KOPT-K1 (cell line): ENCODE results near the gene KREMEN2.
A peak's percentile ranks its signal among the peaks of the same experiment; 100 is the strongest.

Source experiments
- H3K27ac ChIP-seq: fragments of 200-600 bp; sonication (generic); 2 replicates; pipeline ENCODE4 v1.5.1; 2016; ENCODE audit warnings: antibody characterized with exemption, mild to moderate bottlenecking, low read depth, low read length; ENCODE audit not compliant: poor library complexity, severe bottlenecking
- H3K36me3 ChIP-seq: fragments of 200-600 bp; sonication (generic); 2 replicates; pipeline ENCODE4 v1.5.1; 2017; ENCODE audit warnings: antibody characterized with exemption, mild to moderate bottlenecking, low read length, moderate library complexity; ENCODE audit not compliant: insufficient read depth
- H3K9me3 ChIP-seq: fragments of 200-600 bp; sonication (generic); 2 replicates; pipeline ENCODE4 v1.5.1; 2017; ENCODE audit warnings: antibody characterized with exemption, low read length, mild to moderate bottlenecking; ENCODE audit not compliant: insufficient read depth, poor library complexity, severe bottlenecking

The KREMEN2 gene

DNA sequence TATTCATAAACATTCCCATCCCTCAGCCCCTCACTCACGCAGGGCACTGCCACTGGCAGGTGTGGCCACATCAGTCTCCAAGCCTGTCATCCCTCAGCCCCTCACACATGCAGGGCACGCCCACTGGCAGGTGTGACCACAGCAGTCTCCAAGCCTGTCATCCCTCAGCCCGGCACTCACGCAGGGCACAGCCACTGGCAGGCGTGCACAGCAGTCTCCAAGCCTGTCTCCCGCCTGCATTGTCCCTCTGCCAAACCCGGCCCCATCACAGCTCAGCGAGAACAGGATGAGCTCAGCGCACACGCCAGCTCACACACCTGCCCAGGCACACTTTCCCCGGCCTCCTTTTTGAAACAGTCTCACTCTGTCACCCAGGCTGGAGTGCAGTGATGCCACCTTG is 11.4 kb upstream of the KREMEN2 start:
- H3K9me3 ChIP-seq = no peaks in the 10 kb centered on the region
- no peaks in the 10 kb centered on the region for H3K36me3 ChIP-seq
- no peak overlapping the region for H3K27ac ChIP-seq

DNA sequence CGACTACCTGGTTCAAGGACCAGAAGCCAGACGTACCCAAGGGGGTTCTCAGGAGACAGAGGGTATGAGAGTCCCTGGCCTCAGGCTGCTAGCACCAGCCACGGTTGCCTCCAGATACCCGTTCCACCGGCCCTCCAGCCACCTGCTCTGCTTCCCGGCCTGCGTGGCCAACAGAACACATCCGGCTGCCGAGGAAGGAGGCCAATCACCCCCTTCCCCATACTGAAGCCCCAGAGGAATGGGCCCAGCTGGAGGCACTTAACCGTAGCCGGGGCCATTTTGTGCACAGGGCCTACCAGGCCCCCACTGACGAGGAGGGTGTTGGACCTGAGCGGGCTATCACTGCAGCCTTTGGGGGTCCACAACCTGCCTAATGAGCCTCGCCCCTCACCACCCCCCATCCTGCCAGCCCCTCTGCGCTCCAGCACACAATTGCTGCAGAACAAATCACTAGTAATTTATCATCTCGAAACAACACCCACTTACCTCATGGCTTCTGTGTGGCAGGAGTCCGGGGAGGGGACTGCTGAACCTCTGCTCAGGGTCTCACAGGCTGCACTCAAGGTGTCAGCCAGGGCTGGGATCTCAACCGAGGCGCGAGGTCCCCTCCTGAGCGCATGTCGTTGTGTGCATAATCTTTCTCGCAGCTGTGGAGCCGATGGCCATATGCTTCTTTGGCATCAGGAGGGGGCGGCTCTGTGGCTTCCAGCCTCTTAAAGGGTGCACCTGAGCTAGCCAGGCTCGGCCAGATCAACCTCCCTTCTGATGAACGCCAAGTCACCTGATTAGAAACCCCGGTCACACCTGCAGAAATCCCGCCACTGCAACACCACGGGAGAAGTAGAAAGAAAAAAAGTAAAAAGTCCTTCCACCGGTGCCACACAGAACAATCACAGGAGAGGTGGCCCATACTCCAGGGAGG is 10.1 kb upstream of the KREMEN2 start:
- Histone ChIP-seq H3K27ac (no peak overlapping the region), H3K36me3 (no peaks in the 10 kb centered on the region), H3K9me3 (no peaks in the 10 kb centered on the region)

DNA sequence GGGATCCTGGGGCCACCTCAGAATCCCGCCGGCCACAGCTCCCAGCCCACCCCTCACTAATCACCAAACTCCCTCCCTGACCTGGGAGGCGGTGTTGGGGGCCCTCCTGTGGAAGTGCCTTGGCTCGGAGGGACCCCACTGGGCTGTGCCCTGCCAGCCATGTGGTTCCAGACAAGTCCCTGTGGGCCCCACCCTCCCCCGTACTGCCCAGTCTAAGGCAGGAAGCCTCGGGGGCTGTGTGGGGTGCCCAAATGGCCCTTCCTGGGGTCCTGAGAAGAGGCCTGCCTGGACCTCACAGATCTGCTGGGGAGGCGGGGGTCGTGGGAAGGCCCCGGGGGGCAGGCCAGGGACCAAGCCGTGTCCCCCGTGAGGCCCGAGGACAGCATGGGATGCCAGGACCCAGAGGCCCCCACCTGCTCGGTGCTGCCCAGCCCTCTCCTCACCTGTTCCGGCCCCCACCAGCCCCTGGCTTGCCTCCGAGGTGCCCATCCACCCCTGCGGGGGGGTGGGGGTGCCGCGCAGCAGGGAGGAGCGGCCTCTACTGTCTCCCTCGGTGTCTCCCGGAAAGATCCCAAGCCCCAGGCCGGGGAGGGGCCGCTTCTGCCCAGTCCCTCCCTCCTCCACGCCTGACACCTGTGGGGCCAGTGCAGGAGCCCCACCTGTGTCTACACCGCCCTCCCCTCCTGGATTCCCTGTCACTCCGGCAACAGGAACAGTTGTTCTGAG is 9.3 kb upstream of the KREMEN2 start:
- H3K27ac ChIP-seq = no peak overlapping the region
- H3K9me3 ChIP-seq = no peaks in the 10 kb centered on the region
- no peaks in the 10 kb centered on the region for H3K36me3 ChIP-seq

DNA sequence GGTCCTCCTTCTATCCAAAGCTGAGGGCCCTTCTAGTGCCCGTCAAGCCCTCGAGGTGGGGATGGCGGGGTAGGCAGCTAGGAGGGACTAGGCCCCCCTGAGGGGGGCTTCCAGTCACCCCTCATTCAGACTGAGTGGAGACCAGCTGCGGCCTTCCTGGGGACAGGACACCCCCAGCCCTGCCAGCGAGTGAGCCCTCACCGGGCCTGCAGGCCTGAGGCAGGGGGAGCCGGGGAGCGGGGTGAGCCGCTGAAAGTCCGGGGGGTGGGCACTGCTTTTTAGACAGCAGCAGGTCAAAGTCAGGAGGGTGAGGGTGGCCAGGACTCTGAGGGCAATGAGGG is 8.7 kb upstream of the KREMEN2 start:
- no peaks in the 10 kb centered on the region for H3K9me3 ChIP-seq
- H3K36me3 ChIP-seq = no peaks in the 10 kb centered on the region
- H3K27ac ChIP-seq = no peak overlapping the region

DNA sequence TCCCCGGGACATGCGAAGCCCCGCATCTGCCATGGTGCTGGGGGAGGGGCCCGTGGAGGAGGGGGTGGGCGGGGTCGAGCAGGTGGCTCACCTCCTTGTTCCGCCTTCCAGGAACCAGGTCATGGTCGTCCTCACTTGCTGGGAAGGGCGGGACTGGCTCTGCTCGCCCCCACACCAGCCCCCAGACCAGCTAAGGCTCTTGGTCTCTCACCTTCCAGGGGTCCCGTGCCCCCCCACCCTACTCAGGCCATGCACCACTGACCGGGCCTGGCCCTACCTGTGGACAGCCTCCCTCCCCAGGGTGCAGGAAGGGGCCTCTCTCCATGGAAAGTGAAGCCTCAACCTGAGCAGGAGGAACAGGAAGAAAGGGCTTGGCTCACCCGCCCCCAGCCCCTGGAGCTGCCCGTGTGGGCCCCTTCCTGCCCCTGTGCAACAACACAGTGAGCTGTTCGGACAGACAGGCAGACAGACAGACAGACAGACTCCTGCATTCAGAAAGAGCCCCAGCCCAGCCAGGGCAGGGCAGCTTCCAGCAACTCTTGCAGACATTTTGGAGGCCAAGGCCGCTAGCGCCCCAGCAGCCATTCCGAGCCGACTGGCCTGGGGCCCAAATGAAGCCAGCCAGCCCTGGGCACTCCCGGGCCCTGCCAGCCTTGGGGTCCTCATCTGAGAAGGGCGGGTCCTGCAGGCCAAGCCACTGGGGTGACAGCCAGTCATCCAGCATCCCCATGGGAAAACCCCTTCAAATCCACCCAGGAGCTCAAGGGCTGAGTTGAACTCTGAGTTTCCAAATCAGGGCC is 8.1 kb upstream of the KREMEN2 start:
- Histone ChIP-seq H3K36me3 (no peaks in the 10 kb centered on the region), H3K9me3 (no peaks in the 10 kb centered on the region), H3K27ac (peak overlapping the region; percentile 41)

DNA sequence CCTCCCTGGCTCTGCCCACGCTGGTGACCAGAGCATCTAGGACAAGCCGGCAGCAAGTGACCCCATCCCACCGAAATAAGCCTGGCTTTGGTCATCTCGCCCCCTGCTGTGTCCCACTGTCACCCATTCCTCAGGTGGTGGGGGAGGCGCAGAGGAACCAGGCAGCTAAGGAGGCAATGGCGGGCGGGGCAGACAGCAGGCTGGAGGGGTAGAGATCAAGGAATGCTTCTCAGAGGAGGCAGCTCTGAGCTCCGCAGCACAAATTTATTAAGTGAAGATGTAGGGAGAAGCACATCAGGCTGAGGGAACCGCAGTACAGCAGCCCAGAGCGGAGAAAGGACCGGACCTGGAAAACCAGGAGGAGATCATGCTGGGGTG is 7.5 kb upstream of the KREMEN2 start:
- Histone ChIP-seq H3K27ac (peak overlapping the region; percentile 41), H3K9me3 (no peaks in the 10 kb centered on the region), H3K36me3 (no peaks in the 10 kb centered on the region)

DNA sequence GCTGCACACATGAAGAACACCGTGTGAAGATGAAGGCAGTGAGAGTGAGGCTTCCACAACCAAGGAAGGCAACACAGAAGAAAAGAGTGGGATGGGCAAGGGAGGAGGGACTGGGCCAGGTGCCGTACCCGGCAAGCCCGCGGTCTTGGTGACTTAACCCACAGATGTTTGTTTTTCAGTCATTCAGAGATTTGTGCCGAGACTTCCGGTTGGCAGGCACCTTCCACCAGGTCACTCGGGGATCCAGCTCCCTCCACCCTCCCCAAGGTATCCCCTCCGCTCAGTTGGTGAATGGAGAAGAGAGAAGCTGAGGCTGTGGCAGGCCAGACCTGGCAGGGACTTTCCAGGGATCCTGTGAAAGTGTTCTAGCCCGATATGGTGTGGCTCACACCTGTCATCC is 4.9 kb upstream of the KREMEN2 start:
- Histone ChIP-seq H3K36me3 (no peaks in the 10 kb centered on the region), H3K9me3 (no peaks in the 10 kb centered on the region), H3K27ac (no peak overlapping the region)

DNA sequence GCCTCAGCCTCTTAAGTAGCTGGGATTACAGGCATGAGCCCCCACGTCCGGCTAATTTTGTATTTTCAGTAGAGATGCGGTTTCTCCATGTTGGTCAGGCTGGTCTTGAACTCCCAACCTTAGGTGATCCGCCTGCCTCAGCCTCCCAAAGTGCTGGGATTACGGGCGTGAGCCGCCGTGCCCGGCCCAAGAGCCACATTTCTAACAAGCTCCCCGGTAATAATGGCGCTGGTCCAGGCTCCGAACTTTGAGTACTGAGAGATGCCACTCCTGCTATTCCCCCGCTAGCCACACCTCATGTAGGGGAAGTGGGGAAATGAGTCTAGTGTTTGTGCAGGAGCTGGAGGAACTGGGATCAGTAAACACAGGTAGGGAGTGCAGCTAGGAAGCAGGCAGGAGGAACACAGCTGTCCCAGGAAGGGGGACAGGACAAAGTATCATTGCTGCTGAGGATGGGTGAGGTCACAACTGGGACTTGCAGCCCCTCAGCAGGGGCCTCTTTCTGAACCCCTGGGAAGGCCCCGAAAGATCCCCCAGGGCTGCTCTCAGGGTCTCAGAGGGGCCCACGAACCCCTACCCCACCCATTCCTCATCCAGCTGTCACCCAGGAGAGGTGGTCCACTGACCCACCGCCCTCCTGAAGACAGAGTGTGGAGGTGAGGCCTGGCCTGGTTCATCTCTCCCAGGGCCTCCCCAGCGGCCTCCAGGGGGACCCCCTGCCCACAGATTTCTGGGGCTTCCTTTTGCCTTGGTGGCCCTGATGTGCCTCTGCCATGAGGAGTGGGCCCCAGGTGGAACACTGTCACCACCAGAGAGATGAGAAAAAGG is 3.7 kb upstream of the KREMEN2 start:
- Histone ChIP-seq H3K27ac (no peak overlapping the region), H3K36me3 (no peaks in the 10 kb centered on the region), H3K9me3 (no peaks in the 10 kb centered on the region)

DNA sequence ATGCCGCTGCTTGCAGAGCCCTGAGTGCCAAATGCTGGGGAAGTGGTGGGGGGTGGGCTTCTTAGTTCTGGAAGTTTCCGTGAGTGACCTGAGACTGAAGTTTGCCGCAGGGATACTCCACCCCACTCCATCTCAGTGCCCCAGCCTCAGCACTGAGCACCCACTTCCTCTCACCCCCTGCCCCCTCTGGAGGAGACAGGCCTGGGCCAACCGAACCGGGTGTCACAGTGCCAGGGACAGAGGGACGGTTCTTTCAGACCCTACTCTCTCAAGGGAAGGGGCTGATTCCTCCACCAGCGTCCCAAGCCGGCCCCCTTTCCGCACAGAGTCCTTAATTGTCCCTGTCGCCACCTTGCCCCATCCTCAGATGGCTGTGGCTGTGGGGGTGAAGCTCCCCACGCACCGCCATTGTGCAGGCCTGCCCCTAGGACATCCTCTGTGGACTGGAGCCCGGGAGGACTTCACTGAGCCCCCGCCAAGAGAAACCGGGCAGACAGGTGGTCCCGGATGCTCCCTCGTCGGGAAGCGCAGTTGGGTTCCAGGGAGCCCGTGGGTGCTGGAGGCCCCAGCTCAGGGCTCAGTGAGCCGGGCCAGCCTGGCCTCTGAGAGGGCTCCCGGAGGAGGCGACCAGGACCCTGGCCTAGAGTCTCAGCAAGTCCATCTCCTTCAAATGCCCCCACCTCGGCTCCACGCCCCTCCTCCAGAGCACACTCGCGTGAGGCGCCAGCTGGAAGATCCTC is 1.6 kb upstream of the KREMEN2 start:
- H3K36me3 ChIP-seq = no peaks in the 10 kb centered on the region
- H3K9me3 ChIP-seq = no peaks in the 10 kb centered on the region
- H3K27ac ChIP-seq = peak overlapping the region; percentile 34

DNA sequence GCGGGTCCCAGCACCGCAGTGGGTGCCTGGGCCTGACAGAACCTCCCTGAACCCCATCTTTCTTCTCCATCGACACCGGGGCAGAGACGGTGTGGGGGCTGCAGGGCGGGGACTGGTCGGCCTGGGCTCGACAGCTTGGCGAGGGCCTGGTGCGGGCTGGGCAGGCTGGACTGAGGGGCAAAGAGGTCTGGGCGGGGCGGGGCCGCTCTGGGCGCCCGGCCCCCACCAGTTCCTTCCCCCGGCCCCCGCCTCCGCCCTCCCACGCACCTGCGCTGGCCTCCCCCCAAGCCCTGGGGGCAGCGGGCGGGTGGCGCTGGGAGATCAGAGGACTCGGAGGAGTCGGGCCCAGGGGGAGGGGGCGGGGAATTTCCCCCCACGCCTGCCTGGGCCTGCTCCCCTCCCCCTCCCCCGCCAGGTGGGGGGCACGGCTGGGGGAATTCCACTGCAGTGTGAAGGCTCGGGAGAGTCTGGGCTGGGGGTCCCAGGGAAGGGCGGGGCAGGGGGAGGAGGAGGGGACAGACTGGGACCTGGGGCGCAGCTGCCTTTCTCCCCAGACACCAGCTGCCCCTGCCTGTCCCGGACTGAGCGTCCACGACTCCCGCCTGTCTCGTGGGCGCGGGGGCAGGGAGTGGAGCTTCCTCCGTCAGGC is 877 bp upstream of the KREMEN2 start:
- no peaks in the 10 kb centered on the region for H3K9me3 ChIP-seq
- peak overlapping the region; percentile 34 for H3K27ac ChIP-seq
- H3K36me3 ChIP-seq = no peaks in the 10 kb centered on the region

DNA sequence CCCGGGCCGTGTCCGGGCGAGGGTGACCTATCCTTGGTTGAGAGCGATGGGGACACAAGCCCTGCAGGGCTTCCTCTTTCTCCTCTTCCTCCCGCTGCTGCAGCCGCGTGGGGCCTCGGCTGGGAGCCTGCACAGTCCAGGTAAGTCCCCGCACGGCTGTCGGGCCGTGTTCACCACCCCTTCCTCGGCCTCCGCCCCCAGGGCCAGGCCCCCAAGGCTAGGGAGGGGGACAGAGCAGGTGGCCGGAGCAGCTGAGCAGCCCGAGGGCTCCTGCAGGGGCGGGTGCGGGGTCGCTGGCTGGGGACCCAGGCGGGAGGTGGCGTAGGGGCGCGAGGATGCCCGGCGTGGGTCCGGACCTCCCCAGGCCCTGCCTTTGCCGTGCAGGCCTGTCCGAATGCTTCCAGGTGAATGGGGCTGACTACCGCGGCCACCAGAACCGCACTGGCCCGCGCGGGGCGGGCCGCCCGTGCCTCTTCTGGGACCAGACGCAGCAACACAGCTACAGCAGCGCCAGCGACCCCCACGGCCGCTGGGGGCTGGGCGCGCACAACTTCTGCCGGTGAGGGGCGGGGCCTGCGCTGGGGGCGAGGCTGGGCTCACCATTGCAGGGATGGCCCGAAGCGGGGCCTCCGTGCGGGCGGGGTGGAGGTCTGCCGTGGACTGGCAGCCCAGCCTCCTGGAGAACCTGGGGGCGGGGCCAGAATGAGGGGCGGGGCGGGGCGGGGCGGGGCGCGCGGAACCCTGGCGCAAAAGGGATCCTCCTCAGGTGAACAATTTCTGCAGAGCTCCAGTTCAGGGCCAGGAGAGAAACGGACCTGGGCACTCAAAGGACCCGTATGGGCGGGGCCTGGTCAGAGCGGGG is 631 bp downstream of the KREMEN2 start:
- H3K27ac ChIP-seq = peak overlapping the region; percentile 21
- no peaks in the 10 kb centered on the region for H3K9me3 ChIP-seq
- no peaks in the 10 kb centered on the region for H3K36me3 ChIP-seq

DNA sequence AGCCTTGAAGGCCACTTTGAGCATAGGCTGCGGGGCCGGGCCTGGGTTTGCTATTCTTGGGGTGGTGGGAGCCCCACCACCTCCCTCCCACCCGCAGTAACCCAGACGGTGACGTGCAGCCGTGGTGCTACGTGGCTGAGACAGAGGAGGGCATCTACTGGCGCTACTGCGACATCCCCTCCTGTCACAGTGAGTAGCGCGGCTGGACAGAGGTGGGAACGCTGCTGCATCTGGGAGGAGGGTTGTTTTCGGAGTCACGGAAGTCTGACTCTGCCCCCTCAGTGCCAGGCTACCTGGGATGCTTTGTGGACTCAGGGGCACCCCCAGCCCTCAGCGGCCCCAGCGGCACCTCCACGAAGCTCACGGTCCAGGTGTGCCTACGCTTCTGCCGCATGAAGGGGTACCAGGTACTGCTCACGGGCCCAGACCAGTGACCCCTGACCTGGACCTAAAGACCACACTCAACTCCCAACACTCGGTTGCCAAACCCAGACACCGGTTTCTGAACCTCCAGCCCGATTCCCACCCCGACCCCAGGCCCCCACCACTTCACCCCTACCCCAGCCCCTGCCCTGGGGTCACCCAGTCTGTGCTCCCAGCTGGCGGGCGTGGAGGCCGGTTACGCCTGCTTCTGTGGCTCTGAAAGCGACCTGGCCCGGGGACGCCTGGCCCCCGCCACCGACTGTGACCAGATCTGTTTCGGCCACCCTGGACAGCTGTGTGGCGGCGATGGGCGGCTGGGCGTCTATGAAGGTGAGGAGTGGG is 2.1 kb downstream of the KREMEN2 start:
- no peaks in the 10 kb centered on the region for H3K9me3 ChIP-seq
- H3K36me3 ChIP-seq = peaks cover 7% of the 10 kb centered on the region; the same call in 1 of the 2 replicates
- no peak overlapping the region for H3K27ac ChIP-seq
